Fibroblast of mammary gland (primary cell): Measurements from ENCODE around the gene FURIN.
"Not testable (repeated sequence)": the region's sequence is repeated elsewhere in the genome, so short reads cannot be mapped to it uniquely, and the experiment has no call there.

ENCODE experiments used
- DNase-seq: peaks from one replicate; pipeline ENCODE4 v3.0.0-alpha.2; 2010; ENCODE audit warnings: low read depth
- H3K4me3 ChIP-seq: 2 replicates; pipeline ENCODE4 v1.5.1; 2011; ENCODE audit warnings: low read depth, mild to moderate bottlenecking, low read length, moderate library complexity; ENCODE audit not compliant: control insufficient read depth
- TF ChIP-seq, protein P1 (sequence below): conservative IDR thresholded peaks from 2 replicates; pipeline ENCODE4 v1.5.1; 2011; ENCODE audit warnings: low read depth, low read length, inconsistent platforms; ENCODE audit not compliant: control insufficient read depth, insufficient read depth

The FURIN gene

DNA sequence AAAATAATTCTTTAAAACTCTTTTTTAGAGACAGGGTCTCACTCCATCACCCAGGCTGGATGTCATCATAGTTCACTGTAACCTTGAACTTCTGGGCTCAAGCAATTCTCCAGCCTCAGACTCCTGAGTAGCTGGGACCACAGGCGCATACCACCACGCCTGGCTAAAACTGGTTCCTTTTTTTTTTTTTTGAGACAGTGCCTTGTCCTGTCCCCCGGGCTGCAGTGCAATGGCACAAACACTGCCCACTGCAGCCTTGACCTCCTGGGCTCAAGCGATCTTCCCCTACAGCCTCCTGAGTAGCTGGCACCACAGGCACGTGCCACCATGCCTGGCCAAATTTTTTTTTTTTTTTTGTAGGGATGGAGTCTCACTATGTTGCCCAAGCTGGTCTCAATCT is 23.7 kb upstream of the FURIN start:
- H3K4me3 ChIP-seq = no peak overlapping the region
- no peak for DNase-seq
- TF ChIP-seq, protein P1, sequence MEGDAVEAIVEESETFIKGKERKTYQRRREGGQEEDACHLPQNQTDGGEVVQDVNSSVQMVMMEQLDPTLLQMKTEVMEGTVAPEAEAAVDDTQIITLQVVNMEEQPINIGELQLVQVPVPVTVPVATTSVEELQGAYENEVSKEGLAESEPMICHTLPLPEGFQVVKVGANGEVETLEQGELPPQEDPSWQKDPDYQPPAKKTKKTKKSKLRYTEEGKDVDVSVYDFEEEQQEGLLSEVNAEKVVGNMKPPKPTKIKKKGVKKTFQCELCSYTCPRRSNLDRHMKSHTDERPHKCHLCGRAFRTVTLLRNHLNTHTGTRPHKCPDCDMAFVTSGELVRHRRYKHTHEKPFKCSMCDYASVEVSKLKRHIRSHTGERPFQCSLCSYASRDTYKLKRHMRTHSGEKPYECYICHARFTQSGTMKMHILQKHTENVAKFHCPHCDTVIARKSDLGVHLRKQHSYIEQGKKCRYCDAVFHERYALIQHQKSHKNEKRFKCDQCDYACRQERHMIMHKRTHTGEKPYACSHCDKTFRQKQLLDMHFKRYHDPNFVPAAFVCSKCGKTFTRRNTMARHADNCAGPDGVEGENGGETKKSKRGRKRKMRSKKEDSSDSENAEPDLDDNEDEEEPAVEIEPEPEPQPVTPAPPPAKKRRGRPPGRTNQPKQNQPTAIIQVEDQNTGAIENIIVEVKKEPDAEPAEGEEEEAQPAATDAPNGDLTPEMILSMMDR = no peak

DNA sequence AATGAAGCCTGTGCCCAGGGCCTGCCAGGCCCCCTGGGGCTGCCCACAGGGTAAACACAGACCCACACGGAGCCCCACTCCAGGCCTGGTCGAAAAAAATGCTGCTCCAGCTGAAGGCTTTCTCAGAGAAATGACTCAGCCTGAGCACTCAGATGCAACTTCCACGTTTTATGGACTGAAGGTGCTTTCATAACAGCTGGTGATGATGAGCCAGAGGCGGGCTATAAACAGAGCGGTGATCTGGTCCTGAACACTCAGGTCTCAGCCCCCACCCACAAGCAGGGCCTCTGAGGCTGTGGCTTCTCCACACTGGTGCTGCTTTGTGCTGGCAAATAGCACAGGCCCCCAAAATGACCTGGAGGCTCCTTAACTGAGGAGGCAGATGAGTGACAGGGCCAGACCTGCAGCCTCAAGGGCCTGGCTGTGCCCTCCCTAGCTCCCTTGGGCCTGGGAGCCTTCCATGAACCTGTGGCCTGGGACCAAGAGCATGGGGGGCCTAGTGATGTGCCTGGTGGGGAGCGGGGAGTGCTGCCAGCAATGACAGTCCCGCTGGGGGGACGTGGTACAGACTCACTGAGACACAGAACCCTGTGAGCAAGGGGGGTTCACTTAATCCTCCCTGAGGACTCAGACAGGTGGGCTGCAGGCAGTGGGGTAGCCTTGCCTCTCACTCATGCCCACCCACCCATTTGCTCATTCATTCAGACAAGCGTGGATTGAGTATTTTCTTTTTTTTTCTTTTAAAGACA is 23.0 kb upstream of the FURIN start:
- H3K4me3 ChIP-seq = no peak overlapping the region
- peak; percentile 93 for DNase-seq
- TF ChIP-seq, protein P1 = no peak

DNA sequence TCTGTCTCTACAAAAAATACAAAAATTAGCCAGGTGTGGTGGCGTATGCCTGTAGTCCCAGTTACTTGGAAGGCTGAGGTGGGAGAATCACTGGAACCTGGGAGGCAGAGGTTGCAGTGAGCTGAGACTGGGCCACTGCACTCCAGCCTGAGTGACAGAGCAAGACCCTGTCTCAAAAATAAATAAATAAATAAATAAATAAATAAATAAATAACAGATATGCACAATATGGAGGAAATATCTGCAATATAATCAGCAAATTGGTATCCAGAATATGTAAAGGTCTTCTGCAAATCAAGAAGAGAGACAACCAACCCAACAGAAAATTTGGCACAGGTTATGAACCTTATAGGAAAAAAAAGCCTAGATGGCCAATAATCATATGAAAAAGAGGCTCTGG is 19.0 kb upstream of the FURIN start:
- H3K4me3 ChIP-seq, DNase-seq: not testable (repeated sequence)

DNA sequence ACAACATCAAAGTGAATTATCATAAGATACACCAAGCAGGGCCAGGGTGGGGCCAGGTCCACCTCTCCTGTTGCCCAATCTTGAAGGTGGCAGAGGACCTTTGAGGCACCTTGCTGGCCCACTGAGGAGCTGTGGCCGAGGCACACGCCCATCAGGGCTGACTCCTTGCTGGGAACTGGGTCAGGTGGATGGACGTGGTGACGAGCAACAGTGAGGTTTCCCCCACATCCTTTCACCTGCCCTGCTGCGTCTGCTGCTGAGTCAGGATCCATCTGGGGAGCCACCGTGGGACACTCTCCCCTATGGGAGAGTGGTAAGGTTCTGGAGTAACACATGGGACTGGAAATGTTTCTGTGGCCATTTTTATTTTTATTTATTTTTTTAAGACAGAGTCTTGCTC is 17.3 kb upstream of the FURIN start:
- no peak for DNase-seq
- no peak overlapping the region for H3K4me3 ChIP-seq
- TF ChIP-seq, protein P1 = no peak

DNA sequence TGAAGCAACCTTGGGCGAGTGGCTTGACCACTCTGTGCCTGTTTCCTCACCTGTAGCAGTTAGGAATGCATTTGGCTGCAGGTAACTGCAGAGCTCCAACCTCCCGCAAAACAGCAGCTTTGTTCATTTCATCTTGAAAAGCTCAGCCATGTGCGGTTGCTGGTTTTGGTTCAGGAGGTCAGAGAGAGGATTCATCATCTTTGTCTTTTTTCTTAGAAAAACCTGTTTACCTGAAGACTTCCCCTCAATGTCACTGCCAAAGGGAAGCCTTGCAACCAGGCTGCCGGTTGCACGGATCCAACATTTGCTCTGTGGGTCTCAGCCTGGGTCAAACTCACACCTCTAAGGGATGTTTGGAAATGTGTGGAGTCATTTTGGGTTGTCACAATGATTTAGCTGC is 16.4 kb upstream of the FURIN start:
- TF ChIP-seq, protein P1 = no peak
- no peak for DNase-seq
- H3K4me3 ChIP-seq = no peak overlapping the region

DNA sequence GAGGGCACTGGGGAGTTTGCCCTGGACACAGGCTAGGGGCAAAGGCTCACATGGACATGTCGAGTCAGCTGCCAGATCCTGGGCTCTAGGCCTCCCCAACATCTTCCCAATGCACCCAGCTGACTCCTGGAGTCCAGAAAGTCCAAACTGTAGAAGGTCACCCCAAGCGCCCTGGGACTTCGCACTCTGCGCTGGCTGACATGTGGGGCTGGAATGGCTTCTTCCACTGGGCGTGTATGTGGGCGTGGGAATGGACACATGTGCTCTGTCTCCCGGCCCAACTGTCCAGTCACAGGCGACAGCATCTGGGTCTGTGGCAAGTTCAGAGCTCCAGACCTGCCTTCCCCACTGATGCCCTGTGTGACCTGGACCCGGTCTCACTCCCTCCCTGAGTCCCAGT is 13.2 kb upstream of the FURIN start:
- TF ChIP-seq, protein P1 = no peak
- no peak for DNase-seq
- H3K4me3 ChIP-seq = no peak overlapping the region

DNA sequence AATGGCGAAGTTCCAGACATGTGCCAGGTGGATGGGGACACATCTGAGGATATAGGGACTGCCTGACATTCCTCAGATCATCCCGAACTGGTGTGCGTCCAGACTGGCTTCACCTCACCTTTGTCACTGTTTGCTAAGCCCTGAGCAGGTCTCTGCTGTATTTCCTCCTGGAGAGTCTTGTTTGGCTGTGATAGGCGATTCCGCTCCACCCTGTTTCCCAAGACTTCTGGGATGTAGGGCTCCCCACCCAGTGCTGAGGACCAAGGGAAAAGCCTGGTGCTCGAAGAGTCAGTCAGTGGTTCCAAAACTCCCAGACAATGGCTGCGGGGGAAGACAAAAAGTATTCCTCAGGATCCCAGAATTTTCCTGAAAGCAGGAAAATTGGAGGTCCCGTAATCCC is 11.1 kb upstream of the FURIN start:
- TF ChIP-seq, protein P1 = no peak
- no peak overlapping the region for H3K4me3 ChIP-seq
- DNase-seq = no peak
